Mucosa of gallbladder (tissue), 1 donor: Measurements from ENCODE around the gene CEP350. TPM values are rescaled to one million over a fixed set of nuclear protein-coding genes. Genes with fewer than 3 reads are reported as not detected.
"Not testable (repeated sequence)": the region's sequence is repeated elsewhere in the genome, so short reads cannot be mapped to it uniquely, and the experiment has no call there.

Source experiments
- DNase-seq: peaks from one replicate; pipeline ENCODE4 v3.0.0-alpha.2; 2020; ENCODE audit warnings: low spot score
- total RNA-seq: library from RNA; stranded (reverse); gene quantifications from one replicate; pipeline ENCODE4 v1.2.1, GENCODE V29; 2021
- donor health status: DM: no; HTN: no; CAD: no.

Gene CEP350
- total RNA-seq, 1 donor from 2014 or later, result 48.4 TPM

DNA sequence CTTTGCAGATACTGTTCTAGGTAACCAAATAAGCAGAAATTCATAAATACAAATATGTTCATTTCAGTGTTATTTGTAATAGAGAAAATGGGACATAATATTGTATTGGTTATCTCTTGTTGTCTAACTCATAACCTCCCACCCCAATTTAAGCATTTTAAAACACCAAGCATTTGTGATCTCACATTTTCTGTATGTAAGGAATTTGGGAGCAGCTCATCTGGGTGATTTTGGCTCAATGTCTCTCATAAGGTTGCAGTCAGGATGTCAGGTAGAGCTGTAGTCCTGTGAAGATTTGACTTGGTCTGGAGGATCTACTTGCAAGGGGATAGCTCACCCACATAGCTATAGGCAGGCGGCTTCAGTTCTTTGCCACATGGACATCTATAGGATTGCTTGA lies 29.5 kb downstream of the CEP350 start:
- no peak for DNase-seq

DNA sequence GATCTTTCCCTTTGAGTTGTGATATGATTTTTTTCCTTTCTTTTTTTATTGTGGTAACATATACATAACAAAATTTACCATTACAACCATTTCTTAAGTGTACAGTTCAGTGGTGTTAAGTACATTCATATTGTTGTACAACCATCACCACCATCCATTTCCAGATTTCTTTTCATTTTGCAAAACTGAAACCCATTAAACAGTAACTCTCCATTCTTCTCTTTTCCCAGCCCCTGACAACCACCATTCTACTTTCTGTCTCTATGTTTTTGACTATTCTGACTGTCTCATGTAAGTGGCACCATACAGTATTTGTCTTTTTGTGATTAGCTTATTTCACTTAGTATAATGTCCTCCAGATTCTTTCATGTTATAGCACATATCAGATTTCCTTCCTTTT lies 30.3 kb downstream of the CEP350 start:
- no peak for DNase-seq

DNA sequence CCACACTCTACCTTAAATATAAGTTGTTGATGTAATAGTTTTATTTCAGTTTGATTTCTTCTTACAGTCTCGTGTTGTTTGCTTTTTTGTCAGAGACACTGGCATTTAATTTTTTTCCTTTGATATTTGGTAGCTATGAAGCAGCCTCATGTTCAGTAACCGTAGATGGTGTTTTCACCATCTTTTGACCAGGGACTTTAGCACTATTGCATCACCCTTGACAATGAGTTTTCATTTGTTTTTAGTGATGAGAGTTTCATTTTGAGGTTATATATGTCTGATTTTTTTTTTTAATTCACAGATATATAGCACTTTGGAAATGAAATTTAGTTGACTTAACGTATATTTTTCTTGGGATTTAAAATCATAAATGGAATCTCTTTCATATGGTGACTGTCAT lies 36.2 kb downstream of the CEP350 start:
- no peak for DNase-seq

DNA sequence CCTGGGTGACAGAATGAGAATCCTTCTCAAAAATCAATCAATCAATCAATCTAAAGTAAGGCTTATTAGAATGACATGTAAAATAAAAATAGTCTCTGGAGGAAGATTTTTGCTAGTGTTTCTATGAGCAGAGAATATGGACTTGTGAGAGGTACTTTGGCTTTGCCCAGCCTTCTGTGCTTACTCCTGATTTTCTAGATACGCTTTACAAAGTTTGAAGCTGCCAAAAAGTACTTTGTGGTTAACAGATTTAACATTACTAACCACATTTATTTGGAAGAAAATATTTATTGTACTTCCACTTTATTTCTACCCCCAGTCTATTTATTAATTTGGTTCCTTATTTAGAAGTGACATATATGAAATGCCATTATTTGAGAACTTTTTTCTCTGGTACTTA lies 41.0 kb downstream of the CEP350 start:
- DNase-seq, result no peak

DNA sequence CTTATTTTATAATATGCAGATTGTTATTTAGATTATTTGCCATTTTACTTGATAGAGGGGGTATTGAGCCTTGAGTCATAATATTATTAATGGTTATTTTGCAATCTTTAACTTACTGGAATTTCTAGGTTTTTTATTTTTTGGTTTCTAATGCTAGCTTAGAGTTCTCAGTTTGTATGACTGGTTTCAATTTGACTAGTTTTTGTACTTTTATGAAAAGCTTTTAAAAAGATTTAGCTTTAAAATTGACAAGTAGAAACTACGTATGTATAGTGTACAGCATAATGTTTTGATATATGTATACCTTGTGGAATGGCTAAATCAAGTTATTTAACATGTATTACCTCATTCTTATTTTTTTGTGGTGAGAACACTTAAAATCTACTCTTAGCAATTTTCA lies 41.5 kb downstream of the CEP350 start:
- no peak for DNase-seq

DNA sequence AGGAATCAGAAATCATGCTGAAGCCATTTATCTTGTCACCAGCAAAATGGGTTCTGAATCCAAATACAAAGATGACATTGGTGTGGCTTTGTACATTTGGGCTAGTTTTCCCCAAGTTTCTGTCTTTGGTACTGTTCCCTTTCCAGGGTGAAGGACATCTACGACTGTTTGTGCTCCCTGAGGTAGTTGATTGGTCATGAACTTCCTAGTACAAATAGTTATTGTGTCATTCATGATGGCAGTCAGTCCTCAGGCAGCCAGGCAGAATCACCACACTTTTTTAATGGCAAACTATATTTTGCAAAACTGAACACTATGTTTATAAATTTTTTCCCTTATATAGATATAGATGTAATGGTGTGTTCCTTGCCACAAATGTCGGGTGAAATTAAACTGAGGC lies 46.0 kb downstream of the CEP350 start:
- no peak for DNase-seq

DNA sequence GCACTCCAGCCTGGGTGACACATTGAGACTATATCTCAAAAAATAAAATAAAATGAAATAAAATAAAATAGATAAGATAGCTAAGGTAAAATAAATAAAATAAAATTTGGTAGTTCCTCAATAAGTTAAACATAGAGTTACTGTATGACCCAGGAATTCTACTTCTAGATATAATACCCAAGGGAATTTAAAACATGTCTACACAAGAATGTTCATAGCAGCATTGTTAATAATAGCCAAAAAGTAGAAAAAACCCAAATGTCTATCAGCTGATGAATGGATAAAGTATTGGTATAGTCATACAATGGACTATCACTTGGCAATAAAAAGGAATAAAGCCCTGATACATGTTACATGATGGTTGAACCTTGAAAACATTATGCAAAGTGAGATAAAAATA lies 47.8 kb downstream of the CEP350 start:
- DNase-seq, result no peak

DNA sequence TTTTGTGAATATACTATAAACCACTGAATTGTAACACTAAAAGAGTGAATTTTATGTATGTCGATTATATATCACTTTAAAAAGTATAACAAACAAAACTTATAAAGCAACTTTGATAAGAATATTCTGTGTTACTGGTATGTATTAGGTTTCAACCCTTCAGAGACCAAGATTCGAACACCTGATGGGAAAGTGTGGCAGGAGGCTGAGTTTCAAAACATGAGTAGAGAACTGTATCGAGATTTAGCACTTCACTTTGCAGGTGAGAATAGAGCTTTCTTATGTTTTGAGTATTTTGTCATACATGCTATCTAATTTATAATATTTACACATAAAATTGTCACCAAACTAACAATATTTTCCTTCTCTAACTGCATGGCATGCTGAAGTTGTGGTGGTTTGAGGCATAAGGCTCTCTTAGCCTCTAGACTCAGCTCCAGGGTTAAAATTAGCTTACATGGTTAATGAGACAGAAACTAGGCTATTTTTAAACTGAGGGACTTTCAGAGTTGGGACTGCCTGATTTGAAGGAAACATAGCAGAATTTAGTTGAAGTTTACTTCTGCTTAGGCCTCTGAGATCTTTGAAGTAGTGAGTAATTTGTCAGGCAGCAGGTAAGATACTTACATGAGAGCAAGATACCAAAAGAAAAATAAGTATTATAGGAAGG lies 48.6 kb downstream of the CEP350 start:
- DNase-seq, result no peak

DNA sequence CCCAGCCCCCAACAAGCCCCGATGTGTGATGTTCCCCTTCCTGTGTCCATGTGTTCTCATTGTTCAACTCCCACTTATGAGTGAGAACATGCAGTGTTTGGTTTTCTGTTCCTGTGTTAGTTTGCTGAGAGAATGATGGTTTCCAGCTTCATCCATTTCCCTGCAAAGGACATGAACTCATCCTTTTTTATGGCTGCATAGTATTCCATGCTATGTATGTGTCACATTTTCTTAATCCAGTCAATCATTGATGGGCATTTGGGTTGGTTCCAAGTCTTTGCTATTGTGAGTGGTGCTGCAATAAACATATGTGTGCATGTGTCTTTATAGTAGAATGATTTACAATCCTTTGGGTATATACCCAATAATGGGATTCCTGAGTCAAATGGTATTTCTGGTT lies 52.2 kb downstream of the CEP350 start:
- not testable (repeated sequence) for DNase-seq

DNA sequence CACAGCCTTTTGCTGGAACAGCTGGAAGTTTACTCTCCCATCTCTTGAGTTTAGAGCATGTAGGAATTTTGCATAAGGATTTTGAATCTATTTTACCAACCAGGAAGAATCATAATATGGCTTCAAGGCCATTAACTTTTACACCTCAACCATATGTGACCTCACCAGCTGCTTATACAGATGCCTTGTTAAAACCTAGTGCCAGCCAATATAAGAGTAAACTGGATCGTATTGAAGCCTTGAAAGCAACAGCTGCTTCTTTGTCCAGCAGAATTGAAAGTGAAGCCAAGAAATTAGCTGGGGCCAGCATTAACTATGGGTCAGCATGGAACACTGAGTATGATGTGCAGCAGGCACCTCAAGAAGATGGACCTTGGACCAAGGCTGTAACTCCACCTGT lies 65.4 kb downstream of the CEP350 start:
- DNase-seq, result no peak

DNA sequence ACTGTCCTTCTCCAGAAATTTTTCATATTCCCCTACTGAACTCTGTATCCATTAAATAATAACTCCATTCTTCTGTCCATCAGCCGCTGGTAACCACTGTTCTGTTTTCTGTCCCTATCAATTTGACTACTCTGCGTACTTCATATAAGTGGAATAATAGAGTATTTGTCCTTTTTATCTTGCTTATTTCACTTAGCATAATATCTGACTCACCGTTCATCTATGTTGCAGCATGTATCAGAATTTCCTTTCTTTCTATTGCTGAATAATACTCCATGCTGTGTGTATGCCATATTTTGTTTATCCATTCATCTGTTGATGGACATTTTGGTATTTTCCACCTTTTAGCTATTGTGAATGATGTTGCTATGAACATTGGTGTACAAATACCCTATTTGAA lies 71.9 kb downstream of the CEP350 start:
- DNase-seq, result no peak

DNA sequence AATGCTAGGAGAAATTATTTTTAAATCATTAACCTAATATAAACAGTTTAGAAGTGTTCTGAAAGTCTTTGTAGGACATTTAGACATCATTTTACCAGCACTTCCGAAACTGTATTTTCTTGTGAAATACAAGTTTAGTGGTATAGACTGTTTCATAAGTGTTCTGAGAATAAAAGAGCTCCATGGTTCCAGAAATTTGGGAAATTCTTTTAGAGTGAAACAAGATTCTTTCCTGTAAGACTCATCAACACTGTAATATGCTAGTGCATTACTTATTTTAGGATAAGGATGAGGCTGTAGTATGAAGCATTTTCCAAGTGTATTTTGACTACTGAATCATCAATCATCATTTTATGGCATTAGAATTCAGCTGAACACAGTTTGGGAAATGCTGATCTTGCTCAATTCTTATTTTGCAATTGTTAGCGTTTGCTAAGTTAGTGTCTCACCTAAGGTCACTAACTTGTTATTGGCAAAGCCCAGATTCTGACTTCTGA lies 73.4 kb downstream of the CEP350 start:
- DNase-seq, result no peak

DNA sequence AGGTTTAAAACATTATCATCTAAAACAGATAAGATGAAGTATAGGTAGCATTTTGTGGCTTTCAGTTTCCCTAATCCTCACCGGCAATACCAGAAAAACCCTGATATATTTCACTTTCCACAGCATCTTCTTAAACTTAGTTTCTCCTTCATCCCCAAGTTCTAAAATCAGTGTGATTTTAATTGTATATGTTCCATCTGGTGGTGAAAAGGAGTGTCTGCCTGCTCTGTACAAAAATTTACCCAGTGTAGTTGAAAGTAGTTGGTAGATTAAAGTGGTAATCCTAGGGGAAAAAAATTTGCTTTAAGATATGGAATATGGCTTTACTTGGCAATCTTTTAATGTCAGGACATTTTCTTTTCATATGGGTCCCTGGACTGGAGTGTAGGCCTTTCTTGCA lies 74.3 kb downstream of the CEP350 start:
- DNase-seq, result no peak

DNA sequence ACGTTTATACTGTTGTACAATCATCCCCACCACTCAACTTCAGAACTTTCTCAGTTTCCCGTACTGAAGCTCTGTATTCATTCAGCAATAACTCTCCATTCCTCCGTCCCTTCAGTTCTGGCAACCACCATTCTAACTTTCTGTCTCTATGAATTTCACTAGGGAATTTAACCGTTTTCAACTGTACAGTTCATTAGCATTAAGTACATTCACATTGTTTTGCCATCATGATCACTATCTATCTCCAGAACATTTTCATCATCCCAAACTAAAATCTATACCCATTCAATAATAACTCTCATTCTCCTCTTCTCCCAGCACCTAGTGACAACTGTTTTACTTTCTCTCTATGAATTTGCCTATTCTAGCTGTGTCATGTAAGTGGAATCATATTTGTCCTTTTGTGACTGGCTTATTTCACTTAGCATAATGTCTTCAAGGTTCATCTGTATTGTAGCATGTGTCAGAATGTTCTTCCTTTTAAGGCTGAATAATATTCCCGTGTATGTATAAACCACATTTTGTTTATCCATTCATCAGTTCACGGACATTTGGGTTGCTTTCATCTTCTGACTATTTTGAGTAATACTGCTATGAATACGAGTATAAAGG lies 75.0 kb downstream of the CEP350 start:
- no peak for DNase-seq

DNA sequence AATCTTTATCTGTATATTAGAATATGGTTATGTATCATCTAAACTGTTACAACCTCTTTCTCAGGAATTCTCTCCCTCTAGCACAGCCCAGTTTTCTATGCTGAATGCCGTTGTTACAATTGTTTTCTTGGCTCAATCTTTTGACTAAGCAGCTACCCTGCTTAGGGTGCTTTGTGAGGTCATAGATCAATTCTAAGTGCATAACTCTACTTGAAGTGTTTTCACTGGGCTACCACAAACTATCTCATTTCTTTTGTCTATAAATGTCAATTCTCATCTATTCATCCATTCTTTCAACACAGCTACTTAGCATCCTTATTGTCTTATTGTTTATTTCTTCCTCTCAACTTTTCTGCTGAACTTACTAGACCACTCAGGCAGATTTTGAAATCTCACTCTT lies 77.1 kb downstream of the CEP350 start:
- DNase-seq, result no peak

DNA sequence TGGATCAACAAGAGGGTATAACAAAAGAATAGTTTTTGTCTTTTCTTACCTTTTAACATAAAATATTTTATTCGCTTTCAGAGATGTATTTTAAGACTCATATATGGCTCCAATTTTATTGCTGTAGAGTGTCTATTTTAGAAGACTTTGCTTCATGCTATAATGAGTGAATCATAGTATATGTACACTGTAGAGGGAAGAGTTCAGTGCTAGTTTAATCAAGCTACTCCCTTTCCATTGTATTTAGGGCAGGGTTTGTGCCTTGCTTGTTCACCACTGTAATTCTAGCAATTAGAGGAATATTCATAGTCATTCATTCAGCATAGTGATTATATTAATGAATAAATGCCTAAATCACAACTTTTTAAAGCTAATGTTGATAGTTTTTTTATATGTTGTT lies 78.8 kb downstream of the CEP350 start:
- DNase-seq, result no peak

DNA sequence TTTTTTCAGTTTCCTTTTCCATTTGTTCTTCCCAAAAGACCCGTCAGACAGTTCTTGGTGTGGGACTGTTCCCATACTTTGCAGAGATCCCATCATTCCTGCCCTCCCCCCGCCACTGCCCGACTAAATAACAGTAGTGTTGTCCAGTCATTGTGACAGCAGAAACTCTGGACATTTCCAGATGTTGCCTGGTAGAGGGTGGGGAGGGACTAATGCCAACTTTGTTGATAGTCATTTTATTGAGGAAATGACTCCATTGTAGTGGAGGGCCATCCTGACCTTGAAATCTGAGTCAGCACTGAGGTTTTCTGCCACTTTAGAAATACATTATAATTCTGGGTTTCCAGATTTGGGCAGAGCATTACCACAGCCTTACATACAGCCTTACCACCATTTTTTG lies 85.4 kb downstream of the CEP350 start:
- no peak for DNase-seq

DNA sequence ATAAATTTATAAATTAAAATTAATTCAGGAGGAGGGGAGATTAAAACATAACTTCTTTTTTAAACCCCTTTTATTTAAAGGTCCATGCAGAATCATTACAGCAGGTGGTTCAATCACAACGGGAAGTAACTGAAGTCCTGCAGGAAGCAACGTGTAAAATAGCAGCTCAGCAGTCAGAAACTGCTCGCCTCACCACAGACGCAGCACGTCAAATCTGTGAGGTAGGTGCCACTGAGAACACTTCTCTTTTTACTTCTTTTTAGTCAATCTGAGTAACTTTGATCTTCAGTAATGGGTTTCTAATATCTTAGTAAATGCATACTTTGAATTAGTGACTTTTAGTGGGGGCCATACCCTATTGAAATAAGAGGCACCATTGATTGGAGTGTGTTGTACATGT lies 87.0 kb downstream of the CEP350 start:
- no peak for DNase-seq

DNA sequence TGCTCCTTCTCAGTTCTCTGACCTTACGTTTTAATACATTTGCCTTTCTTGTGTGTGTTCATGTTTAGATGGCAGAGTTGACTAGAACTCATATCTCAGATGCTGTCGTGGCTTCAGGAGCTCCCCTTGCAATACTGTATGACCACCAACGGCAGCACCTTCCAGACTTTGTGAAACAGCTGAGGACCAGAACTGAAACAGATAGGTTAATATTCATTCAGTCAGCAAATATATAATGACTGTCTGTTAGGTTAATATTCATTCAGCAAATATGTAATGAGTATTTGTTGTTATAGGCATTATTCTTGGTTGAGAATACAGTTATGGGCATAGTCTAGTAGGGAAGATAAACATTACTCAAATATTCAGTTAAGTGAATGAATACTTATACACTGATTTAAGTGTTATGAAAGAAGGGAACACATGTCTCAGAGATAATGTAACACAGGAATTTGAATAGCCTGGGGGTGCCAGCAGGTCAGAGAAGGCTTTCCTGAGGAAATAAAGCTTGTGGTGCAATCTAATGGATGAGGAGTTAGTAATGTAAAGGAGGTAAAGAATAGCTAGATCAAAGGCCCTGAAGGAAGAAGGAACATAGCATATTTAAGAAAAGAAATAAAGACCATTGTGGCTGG lies 88.5 kb downstream of the CEP350 start:
- DNase-seq, result no peak

DNA sequence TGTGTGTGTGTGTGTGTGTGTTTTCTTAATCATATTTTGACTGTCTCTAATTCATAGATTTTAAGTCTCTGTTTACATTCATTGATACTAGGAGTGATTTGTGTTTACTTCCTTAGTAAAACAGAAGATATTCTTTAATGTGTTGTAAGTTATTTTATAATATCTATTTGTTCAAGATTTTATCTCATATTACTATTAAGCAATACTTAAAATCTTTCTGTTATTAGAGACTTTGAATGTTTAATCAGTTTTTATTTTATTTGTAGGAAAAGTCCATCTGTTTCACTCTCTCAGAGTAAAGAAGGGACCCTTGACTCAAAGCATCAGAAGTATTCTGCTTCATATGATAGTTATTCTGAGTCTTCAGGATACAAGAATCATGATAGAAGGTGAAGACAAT lies 89.2 kb downstream of the CEP350 start:
- no peak for DNase-seq

DNA sequence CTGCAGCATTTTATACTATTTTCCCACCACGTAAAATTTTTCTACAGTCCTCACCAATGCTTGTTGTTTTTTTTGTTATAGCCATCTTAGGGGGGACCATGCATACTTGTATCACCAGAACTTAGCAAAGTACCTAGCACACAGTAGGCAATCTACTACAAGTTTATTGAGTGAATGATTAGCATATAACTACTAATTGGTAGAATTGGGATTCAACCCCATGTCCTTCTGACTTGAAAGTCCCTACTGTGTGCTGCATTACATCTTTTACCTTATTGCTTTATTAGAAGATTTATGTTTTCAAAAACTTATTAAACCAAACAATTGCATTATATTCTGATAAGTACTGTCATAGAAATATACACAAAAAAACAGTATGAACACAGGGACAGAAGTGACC lies 92.1 kb downstream of the CEP350 start:
- no peak for DNase-seq

DNA sequence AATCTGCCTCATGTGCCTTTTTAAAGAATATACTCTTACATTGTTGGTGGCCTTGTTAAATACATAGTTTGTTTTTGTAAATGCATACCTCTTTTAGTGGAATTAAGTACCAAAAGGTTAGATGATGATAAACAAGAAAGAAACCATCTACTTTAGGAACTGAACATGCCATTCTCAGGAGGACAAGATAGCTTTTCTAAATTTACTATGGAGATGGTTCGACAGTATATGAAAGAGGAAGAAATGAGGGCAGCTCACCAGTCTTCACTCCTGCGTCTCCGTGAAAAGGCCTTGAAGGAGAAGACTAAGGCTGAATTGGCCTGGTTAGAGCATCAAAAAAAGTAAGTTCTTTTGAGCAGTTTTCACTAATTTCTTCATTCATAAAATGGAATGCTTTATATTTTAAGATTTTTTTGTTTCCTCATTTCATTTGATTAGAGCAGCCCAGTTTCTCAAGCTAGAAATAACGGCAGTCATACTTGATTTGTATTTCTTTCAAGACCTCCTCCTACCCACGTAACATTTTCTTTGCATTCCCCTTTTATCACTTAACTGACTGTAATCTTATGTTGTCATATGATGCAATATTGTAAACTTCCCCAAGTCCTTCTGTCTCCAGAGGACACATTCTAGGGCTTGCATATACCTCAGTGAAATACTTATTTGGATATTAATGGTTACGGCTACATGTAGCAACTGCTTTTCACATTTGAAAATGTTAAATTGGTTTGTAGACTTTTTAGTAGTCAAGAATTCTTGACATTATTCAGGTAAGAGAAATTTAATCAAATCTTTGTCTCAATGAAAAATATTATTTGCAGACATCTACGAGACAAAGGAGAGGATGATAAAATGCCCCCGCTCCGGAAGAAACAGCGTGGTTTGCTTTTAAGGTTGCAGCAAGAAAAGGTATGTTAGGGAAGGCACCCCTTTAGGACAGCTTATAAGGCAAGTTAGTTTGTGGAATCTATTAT lies 99.3 kb downstream of the CEP350 start:
- DNase-seq, result no peak
